ENCODE results near the gene ZNF367.

GRCh38 chr9:96440671-96441199 is 22.6 kb upstream of the ZNF367 start:
- TF ChIP-seq CTCF (IDR thresholded peaks at IDR 0.05) (no peak), POLR2A (IDR thresholded peaks at IDR 0.05) (no peak)

All from body of pancreas (tissue), 4 donors.